WTC11 (cell line): Measurements from ENCODE around the gene MITF.

ENCODE experiments used
- ATF2 ChIP-seq: sonication (generic); formaldehyde crosslinking; IDR thresholded peaks from 2 replicates; pipeline ENCODE4 v1.8.1; 2022; ENCODE audit warnings: low read depth, missing genetic modification reagents, borderline replicate concordance
- TF ChIP-seq, protein P1 (sequence below): fragments of 200-600 bp; IDR thresholded peaks from 2 replicates; pipeline ENCODE4 v1.8.0; 2022; ENCODE audit warnings: antibody characterized with exemption

- TF ChIP-seq ATF2: no peak
- TF ChIP-seq, protein P1, sequence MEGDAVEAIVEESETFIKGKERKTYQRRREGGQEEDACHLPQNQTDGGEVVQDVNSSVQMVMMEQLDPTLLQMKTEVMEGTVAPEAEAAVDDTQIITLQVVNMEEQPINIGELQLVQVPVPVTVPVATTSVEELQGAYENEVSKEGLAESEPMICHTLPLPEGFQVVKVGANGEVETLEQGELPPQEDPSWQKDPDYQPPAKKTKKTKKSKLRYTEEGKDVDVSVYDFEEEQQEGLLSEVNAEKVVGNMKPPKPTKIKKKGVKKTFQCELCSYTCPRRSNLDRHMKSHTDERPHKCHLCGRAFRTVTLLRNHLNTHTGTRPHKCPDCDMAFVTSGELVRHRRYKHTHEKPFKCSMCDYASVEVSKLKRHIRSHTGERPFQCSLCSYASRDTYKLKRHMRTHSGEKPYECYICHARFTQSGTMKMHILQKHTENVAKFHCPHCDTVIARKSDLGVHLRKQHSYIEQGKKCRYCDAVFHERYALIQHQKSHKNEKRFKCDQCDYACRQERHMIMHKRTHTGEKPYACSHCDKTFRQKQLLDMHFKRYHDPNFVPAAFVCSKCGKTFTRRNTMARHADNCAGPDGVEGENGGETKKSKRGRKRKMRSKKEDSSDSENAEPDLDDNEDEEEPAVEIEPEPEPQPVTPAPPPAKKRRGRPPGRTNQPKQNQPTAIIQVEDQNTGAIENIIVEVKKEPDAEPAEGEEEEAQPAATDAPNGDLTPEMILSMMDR: no peak
Measured at GRCh38 chr3:69731080-69731479, 8.2 kb upstream of the MITF start.
